CD4-positive, alpha-beta T cell treated with Interleukin-6 at 100 ng/mL for 8 hours (primary cell): ENCODE measurements around the gene DDX25.

ENCODE experiments used
- DNase-seq: peaks from one replicate; pipeline ENCODE4 v3.0.0-alpha.2; 2020; ENCODE audit warnings: mixed read lengths, low spot score

Gene DDX25

GRCh38 chr11:125978181-125978716 is 73.9 kb downstream of the DDX25 start:
- DNase-seq = no peak
